HG03280 (cell line): ENCODE data around the gene ASB15.
"Not testable (repeated sequence)": the region's sequence is repeated elsewhere in the genome, so short reads cannot be mapped to it uniquely, and the experiment has no call there.

Experiments
- ATAC-seq: cut with Tn5 transposase; IDR thresholded peaks from one replicate; pipeline ENCODE4 v1.9.1; 2021; ENCODE audit warnings: mild to moderate bottlenecking, moderate library complexity; ENCODE audit not compliant: unreplicated experiment

The ASB15 gene

GRCh38 chr7:123601530-123601929 lies at the start of gene ASB15:
Gene ASB15 (plus strand): TSS chr7:123601821. CDS start chr7:123614503, 12,682 bp downstream.
- ATAC-seq: no peak

- ATAC-seq: not testable (repeated sequence)
These were observed 49.5 kb upstream of the ASB15 start for GRCh38 chr7:123552134-123552533.

- no peak for ATAC-seq
These were observed 49.0 kb upstream of the ASB15 start for GRCh38 chr7:123552641-123553040.

GRCh38 chr7:123553159-123553558 lies 48.5 kb upstream of the ASB15 start:
- no peak for ATAC-seq

- no peak for ATAC-seq
These were observed 46.1 kb upstream of the ASB15 start for GRCh38 chr7:123555484-123555883.

- ATAC-seq: no peak
These were observed 44.6 kb upstream of the ASB15 start for GRCh38 chr7:123557016-123557397.

DNA sequence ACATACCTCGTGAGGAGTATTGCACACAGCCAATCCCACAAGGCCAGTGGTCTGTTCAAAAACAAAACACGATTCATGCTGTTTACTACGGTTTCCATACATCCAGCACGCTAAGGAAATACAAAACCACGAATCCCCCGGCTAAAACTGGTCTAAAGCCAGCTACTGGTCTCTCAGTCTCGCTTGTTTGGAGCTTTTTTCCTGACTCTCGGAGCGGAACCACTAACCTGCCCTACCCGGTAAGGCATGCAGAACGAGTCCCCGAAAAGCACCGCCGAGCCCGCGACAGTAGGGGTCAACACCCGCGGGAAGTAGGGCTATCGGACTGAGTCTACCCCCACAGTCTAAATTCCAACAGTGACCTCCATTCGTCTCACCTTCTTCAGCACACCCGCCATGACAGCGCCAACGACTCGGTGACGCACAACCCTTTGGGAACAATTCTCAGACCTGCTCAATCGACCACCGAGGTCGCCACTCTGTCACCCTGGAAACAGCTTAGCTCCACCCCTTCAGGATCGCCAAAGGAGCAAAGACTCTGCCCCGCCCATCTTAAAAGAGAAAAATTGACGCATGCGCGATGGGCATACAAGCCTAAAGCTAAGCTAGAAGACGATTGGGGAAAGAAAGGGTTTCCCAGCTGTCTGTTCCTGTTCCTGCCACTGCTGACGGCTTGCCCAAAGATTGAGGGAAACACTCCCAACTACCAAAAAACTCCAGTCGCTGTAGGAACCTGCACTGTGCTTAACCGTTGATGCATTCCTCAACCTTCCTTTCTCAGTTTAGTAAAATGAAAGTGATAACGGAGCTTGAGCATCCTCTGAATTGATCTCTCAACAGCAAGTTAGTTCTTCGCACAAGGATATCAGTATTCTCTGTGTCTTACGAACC lies 44.0 kb upstream of the ASB15 start, which contains the start of gene NDUFA5:
NDUFA5 (minus strand) TSS at position 421 of the 891 bp plus-strand sequence; CDS start at position 398, 23 bp downstream.
- peak; percentile 99 for ATAC-seq

GRCh38 chr7:123558289-123558874 lies 43.2 kb upstream of the ASB15 start:
- ATAC-seq: no peak

DNA sequence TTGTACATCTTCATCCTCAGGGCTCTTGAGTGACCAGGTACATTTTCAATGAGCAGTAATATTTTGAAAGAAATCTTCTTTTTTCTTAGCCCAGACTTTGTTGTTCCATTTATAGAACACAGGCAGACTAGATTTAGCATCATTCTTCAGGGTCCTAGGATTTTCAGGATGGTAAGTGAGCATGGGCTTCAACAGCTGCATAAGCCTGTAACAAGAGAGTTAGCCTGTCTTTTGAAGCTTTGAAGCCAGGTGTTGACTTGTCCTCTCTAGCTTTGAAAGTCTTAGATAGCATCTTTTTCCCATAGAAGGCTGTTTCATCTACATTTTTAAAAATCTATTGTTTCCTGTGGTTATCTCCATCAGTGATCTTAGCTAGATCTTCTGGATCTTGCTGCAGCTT lies 39.5 kb upstream of the ASB15 start:
- ATAC-seq: no peak

- ATAC-seq: no peak
These were observed 32.1 kb upstream of the ASB15 start for GRCh38 chr7:123569352-123570010.

DNA sequence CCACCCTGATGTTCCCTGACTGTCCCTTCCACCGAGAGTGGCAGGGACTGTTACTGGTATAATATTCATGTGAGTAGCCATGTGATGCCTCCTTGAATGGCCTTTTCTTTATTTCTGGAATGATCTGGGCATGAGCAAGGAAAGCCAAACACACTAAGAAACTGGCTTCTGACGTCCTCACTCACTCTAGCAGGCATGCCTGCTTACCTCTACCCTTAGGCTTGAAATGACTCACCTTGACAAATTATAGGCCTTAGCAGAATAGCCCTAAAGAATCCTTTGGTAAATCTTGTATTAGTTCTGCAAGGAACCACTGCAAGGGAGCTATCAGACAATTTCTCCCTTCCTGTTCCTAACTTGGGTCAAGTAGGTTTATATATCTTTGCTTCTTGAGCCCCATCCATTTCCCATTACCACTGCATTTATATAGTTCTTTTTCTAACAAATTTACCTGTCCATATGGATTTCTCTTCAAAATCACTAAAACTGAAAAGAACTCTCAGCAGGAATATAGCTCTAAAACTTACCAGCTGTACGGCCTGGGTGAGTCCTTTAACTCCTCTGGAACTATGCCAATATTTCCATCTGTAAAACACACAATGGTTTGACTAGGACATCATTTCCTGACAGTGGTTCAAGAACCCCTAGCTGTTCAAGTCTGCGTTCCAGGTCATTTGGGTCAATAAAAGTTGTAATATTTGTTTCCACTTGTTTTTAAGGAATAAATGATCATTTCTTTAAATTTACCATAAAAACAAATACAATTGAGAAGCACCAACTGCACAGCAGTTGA lies 31.0 kb upstream of the ASB15 start:
- ATAC-seq: no peak

DNA sequence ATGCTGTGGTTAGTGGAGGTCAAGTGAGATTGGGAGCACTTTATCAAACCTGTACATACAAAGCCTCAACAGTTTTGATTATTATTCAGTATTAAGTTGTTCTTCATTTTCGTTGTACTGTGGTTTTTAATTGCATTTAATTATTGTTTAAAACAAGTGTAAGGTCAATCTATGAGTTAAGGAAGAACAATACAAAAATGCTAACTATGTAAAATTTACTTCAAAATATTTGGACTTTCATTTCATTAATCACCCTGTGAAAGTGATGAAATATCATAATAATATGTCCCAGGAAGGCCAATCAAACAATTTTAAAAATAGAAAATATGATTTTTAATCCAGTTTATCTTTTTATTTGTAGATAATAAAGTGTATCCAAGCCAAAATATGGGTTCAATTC lies 30.4 kb upstream of the ASB15 start:
- ATAC-seq: no peak

DNA sequence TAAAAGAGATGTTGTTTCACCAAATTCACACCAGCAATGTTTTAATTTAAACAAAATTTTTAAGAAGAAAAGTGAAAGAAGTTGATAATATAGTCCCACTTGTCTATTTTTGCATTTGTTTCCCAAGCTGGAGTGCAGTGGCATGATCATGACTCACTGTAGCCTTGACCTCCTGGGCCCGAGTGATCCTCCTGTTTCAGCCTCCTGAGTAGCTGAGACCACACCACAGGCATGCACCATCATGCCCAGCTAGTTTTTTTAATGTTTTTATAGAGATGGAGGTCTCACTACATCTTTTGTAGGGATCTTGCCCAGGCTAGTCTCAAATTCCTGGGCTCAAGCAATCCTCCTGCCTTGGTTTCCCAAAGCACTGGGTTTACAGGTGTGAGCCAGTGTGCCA lies 29.9 kb upstream of the ASB15 start:
- ATAC-seq: no peak

- ATAC-seq: no peak
These were observed 28.3 kb upstream of the ASB15 start for GRCh38 chr7:123573341-123573740.

DNA sequence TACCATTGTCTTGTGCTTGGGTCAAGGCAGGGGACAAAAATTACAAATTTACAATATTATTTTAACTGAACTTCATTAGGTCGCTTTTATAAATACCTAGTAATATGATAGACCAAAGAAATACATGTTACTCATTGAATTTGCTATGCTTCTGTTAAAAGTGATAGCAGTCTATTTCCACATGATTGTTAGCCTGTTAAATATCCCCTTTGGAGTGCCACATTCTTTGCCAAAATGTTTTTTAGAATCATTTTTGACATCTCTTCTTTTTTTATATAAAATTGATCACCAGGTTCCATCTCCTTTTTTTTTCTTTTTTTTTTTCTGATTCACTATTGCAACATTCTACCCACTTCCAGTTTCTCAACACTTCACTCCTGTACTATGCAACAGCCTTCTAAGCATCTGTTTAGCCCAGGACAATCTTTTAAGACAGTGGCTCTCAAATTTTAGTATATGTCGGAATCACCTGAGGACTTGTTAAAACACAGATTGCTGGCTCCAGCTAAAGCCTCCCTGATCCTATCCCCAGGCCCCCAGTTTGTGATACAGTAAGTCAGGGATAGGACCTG lies 27.6 kb upstream of the ASB15 start:
- no peak for ATAC-seq

- ATAC-seq: no peak
These were observed 22.2 kb upstream of the ASB15 start for GRCh38 chr7:123579416-123579815.

GRCh38 chr7:123580406-123581161 lies 21.0 kb upstream of the ASB15 start:
- peak; percentile 72 for ATAC-seq

DNA sequence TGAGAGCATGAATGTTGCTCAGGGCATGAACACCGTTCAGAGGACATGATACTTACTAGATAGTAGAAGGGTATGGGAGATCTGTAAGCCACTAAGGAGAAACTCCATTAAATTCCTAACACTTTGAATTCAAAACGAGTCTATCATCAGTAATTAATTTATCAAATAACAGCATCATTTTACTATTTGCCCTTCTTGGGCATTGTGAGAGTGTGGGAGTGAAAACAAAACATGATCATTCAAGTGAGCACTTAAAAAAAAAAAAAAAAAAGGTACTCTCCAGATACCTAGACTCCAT lies 20.5 kb upstream of the ASB15 start:
- ATAC-seq: no peak

DNA sequence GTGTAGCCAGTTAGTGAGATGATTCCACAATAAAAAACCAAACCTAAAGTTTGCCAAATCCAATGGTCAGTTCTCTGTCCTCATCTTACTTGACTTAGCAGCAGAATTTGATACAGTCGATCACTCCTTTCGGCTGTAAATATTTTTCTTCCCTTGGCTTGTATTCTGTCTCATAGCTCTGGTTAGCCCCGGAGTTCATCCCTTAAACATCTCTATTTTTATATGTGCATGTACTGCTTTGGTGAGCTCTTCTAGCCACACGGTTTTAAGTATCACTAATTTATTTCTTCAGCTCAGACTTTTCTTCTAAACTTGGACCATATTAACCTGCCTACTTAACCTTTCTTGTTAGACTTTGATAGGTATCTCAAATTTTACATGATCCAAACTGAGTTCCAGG lies 17.8 kb upstream of the ASB15 start:
- ATAC-seq: no peak

GRCh38 chr7:123588376-123588775 lies 13.2 kb upstream of the ASB15 start:
- no peak for ATAC-seq
